Spleen (tissue), 10 donors: ENCODE measurements around the gene IGSF5. TPM values are rescaled to one million over a fixed set of nuclear protein-coding genes. Genes with fewer than 3 reads are reported as not detected.

ENCODE experiments used
- polyA plus RNA-seq, 3 donors: library from polyadenylated mRNA; stranded (reverse); fragments of 200-250 nt; gene quantifications; one replicate each; pipeline ENCODE4 v1.2.1, GENCODE V29; 2013
- total RNA-seq, 7 donors: library from RNA; depleted of rRNA in 3 of 7; stranded (reverse); fragments of >200 nt in 3 of 7; fragmentation: NEBNext Ultra II Directional in 4 of 7; extraction: Animal tissue kit (Norgen Biotek cat#: 25700) in 4 of 7; gene quantifications; one replicate each; pipeline versions ENCODE4 v1.1.0 to v1.2.1, GENCODE V29; 2016 to 2021
- donor health status: healthy with polysubstance abuse.
- donor health status: DM: no; HTN: no; CAD: no; lungs with moderate emphysema.
- donor health status: DM: no; HTN: no; CAD: no.
- donor health status: Bipolar disorder and iron deficiency.
- donor health status: healthy.
- donor health status: DM: no; HTN: no; CAD: no.
- donor health status: DM: yes; HTN: yes; CAD: no.

IGSF5 gene
- total and polyA plus RNA-seq, 10 donors = 0.03 to 0.39 (median 0.10) TPM; not detected in 5

Other genes with a start within 250 kb of the IGSF5 start
- gene B3GALT5, start 132.2 kb upstream of the IGSF5 start, total RNA-seq = under 1 TPM in 6 of 7 donors, not detected in 1; 0.05 to 0.34 (median 0.19) TPM
- gene B3GALT5, start 132.2 kb upstream of the IGSF5 start, polyA plus RNA-seq = under 1 TPM; 0.02 to 0.03 (median 0.02) TPM
- gene PCP4, start 122.3 kb downstream of the IGSF5 start, total RNA-seq = 1 to 10 TPM in 1 of 7 donors, under 1 TPM in 1, not detected in 5; 0.98 to 5.4 TPM
- 1 to 10 TPM; 1.3 to 3.6 (median 1.7) TPM for gene PCP4, start 122.3 kb downstream of the IGSF5 start, polyA plus RNA-seq